PC-9 (cell line): ENCODE data around the gene PRR33. TPM values are rescaled to one million over a fixed set of nuclear protein-coding genes. Genes with fewer than 3 reads are reported as not detected.

Source experiments
- BruUV-seq: library from RNA; stranded (reverse); fragments of 400-500 nt; replicated peaks from 2 replicates; lab custom pipeline; 2021; lab: Mats Ljungman, UMichigan
- CTCF ChIA-PET: fragments of 300-600 bp; sonication (Branson Sonifier 250); formaldehyde crosslinking; loops from one replicate; lab custom pipeline; 2022; ENCODE audit warnings: antibody characterized with exemption; lab: Charles Lee
- POLR2A ChIA-PET: fragments of 300-600 bp; sonication (Branson Sonifier 250); formaldehyde crosslinking; loops from one replicate; lab custom pipeline; 2022; ENCODE audit warnings: antibody characterized with exemption; ENCODE audit not compliant: unreplicated experiment; lab: Charles Lee
- DNase-seq, 2 experiments: peaks; one replicate each; pipeline versions ENCODE4 v3.0.0 to v3.0.0-alpha.2; 2015 to 2022; ENCODE audit warnings: mixed read lengths in 1 of 2
- H2AFZ ChIP-seq: fragments of 200-600 bp; sonication (generic); 2 replicates; pipeline ENCODE4 v1.8.1; 2017; ENCODE audit warnings: antibody characterized with exemption
- H3F3A ChIP-seq: fragments of 200-600 bp; sonication (generic); 2 replicates; pipeline ENCODE4 v1.8.1; 2017; ENCODE audit warnings: antibody characterized with exemption, mild to moderate bottlenecking, low read depth; ENCODE audit not compliant: insufficient read depth
- H3K27ac ChIP-seq: fragments of 200-600 bp; sonication (generic); 2 replicates; pipeline ENCODE4 v1.6.1; 2016; ENCODE audit warnings: mixed run types
- H3K27me3 ChIP-seq: fragments of 200-600 bp; sonication (generic); 2 replicates; pipeline ENCODE4 v1.6.1; 2016; ENCODE audit warnings: low read depth, mixed run types; ENCODE audit not compliant: insufficient read depth
- H3K36me3 ChIP-seq: fragments of 200-600 bp; sonication (generic); 2 replicates; pipeline ENCODE4 v1.6.1; 2016; ENCODE audit warnings: low read depth, mixed run types
- H3K4me1 ChIP-seq: fragments of 200-600 bp; sonication (generic); replicated peaks from 2 replicates; pipeline ENCODE4 v1.6.1; 2016; ENCODE audit warnings: mixed run types; ENCODE audit not compliant: insufficient read depth
- H3K4me2 ChIP-seq: fragments of 200-600 bp; sonication (generic); 2 replicates; pipeline ENCODE4 v1.6.1; 2017; ENCODE audit warnings: mixed run types
- H3K4me3 ChIP-seq: fragments of 200-600 bp; sonication (generic); 2 replicates; pipeline ENCODE4 v1.6.1; 2016; ENCODE audit warnings: mixed run types
- H3K79me2 ChIP-seq: fragments of 200-600 bp; sonication (generic); 2 replicates; pipeline ENCODE4 v1.6.1; 2017; ENCODE audit warnings: low read depth, mixed run types
- H3K9me2 ChIP-seq: fragments of 200-600 bp; sonication (generic); 2 replicates; pipeline ENCODE4 v1.8.1; 2017; ENCODE audit warnings: mild to moderate bottlenecking; ENCODE audit not compliant: insufficient read depth
- H3K9me3 ChIP-seq: fragments of 200-600 bp; sonication (generic); 2 replicates; pipeline ENCODE4 v1.8.1; 2016; ENCODE audit warnings: low read depth; ENCODE audit not compliant: insufficient read depth
- H4K20me1 ChIP-seq: fragments of 200-600 bp; sonication (generic); 2 replicates; pipeline ENCODE4 v1.8.1; 2017; ENCODE audit not compliant: insufficient read depth
- EZH2 ChIP-seq: fragments of 200-600 bp; sonication (generic); IDR thresholded peaks from 2 replicates; pipeline ENCODE4 v1.8.0; 2017; ENCODE audit warnings: antibody characterized with exemption, low read depth
- intact Hi-C: fragments of 100-400 bp; cut with micrococcal nuclease; formaldehyde crosslinking; loops from one replicate; pipeline ENCODE4 v1.10.0; 2022; ENCODE audit not compliant: unreplicated experiment
- total RNA-seq: library from RNA; stranded (reverse); gene quantifications from 2 replicates; pipeline ENCODE4 v1.2.3, GENCODE V29; 2021
- TF ChIP-seq, protein P1 (sequence below): fragments of 200-600 bp; sonication (generic); conservative IDR thresholded peaks from 2 replicates; pipeline ENCODE4 v1.6.1; 2017; ENCODE audit warnings: mixed run types, antibody characterized with exemption, mild to moderate bottlenecking, moderate library complexity

The PRR33 gene
- total RNA-seq, 1 experiment from 2014 or later: not detected

DNA sequence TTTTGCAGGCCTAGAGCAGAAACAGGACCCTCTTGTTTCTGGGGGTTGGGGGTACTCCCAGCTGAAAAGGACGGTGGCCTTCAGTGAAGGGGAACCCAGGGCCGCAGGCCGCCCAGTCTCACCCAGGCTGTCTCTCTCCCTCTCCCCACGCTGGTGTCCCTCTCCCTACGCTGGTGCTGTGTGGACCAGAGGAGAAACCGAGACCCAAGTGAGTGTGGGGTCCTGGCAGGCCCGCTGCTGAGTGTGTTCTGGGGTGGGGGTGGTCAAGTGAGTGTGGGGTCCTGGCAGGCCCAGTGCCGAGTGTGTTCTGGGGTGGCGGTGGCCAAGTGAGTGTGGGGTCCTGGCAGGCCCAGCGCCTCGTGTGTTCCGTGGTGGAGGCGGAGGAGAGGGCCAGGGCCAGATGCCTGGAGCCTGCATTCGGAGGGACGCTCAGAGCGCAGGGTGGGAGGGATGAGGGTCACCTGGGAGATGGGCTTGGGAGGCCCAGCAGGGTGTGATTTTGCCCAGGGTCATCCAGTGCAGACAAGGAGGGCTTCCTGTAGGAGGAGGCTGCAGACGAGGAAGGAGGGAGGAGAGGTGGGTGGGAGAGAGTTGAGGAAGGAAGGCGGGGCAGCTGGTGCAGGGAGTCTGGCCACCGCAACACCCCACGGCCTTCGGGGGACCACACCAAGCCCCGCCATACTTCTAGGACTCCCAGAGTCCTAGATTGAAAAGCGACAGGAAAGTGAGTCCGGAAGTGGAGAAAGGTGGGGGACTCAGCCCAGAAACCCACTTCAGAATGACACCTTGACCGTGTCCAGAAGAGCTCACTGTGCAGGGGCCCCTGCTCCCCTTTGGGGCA, 38.1 kb upstream of the PRR33 start:
- Histone ChIP-seq H3K4me2 (no peak overlapping the region), H3K36me3 (no peaks in the 10 kb centered on the region), H3K4me1 (no peaks in the 10 kb centered on the region), H3K9me3 (no peaks in the 10 kb centered on the region), H3K9me2 (no peaks in the 10 kb centered on the region), H3K27me3 (peaks cover 21% of the 10 kb centered on the region), H3K79me2 (no peaks in the 10 kb centered on the region), H3K27ac (no peak overlapping the region), H3K4me3 (no peak overlapping the region), H2AFZ (no peak overlapping the region), H3F3A (no peaks in the 10 kb centered on the region), H4K20me1 (no peaks in the 10 kb centered on the region)
- no peak for DNase-seq
- intact Hi-C loops: no loop called here
- ChIA-PET CTCF (no interaction called here), POLR2A (no interaction called here)
- TF ChIP-seq, protein P1, sequence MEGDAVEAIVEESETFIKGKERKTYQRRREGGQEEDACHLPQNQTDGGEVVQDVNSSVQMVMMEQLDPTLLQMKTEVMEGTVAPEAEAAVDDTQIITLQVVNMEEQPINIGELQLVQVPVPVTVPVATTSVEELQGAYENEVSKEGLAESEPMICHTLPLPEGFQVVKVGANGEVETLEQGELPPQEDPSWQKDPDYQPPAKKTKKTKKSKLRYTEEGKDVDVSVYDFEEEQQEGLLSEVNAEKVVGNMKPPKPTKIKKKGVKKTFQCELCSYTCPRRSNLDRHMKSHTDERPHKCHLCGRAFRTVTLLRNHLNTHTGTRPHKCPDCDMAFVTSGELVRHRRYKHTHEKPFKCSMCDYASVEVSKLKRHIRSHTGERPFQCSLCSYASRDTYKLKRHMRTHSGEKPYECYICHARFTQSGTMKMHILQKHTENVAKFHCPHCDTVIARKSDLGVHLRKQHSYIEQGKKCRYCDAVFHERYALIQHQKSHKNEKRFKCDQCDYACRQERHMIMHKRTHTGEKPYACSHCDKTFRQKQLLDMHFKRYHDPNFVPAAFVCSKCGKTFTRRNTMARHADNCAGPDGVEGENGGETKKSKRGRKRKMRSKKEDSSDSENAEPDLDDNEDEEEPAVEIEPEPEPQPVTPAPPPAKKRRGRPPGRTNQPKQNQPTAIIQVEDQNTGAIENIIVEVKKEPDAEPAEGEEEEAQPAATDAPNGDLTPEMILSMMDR: no peak
- no peak for TF ChIP-seq EZH2
- no TSS peak for BruUV-seq

DNA sequence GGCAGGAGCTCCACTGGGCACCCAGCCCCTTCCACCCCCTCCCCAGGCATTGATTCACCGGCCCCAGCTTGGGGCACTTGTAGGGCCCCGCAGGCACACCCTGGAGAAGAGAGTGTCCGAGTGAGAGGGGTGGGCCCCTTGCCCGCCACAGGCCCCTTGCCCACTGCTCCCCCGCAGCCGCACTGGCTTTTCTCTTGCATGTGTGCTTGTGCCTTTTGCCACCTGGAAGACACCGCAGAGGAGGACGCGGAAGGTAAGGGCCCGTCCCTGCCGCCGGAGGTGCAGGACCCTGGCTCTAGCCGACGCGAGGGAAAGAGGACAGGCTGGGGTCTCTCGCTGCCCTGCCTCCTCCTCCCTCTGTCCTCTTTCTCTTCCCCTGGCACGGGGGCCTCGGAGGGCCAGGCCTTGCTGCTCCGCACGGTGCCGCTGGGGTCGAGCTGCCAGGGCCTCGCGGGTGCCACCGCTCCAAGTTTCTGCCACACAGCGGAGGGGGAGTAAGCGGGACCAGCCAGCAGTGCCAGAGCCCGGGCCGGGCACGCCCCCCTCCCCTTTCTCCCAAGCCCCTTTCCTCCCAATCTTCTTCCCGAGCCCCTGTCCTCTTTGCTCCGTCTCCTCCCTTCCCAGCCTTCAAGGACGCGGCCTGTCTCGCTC, 37.3 kb upstream of the PRR33 start:
- DNase-seq: no peak
- peaks cover 13% of the 10 kb centered on the region; the same call in 1 of the 2 replicates for H3K27me3 ChIP-seq
- no peak overlapping the region for H3K4me3 ChIP-seq
- H3K4me1 ChIP-seq: no peaks in the 10 kb centered on the region
- TF ChIP-seq, protein P1: no peak
- TF ChIP-seq EZH2: no peak
- BruUV-seq: no TSS peak
- CTCF ChIA-PET: no interaction called here
- H4K20me1 ChIP-seq: no peaks in the 10 kb centered on the region
- no peak overlapping the region for H3K27ac ChIP-seq
- no peaks in the 10 kb centered on the region for H3K9me2 ChIP-seq
- H3K4me2 ChIP-seq: no peak overlapping the region
- H3K9me3 ChIP-seq: no peaks in the 10 kb centered on the region
- H3F3A ChIP-seq: no peaks in the 10 kb centered on the region
- intact Hi-C loops: no loop called here
- POLR2A ChIA-PET: no interaction called here
- no peaks in the 10 kb centered on the region for H3K79me2 ChIP-seq
- H2AFZ ChIP-seq: no peak overlapping the region
- H3K36me3 ChIP-seq: no peaks in the 10 kb centered on the region

DNA sequence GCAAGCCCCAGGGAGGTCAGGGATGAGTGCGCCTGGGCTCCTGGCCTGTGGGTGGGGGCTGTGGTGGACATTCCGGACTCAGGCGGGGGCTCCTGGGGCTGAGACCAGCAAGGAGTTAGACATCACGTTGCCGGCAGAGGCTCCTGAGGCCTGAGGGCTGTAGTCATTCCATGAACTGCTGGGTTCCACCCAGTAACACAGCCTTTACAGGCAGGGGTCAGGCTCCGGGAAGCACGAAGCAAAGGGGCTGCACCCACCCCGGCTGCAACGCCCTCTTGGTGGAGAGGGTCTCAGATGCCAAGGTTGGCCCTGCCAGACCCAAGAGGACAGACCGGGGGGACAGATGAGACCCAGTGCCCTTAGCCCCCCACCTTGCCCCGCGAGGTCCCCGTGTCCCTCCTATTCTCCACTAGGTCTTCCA, 36.8 kb upstream of the PRR33 start:
- Histone ChIP-seq H3K27me3 (peaks cover 9% of the 10 kb centered on the region; the same call in 1 of the 2 replicates), H3K9me3 (no peaks in the 10 kb centered on the region), H2AFZ (no peak overlapping the region), H3K36me3 (no peaks in the 10 kb centered on the region), H3K9me2 (no peaks in the 10 kb centered on the region), H3K4me2 (no peak overlapping the region), H3K4me1 (no peaks in the 10 kb centered on the region), H3K4me3 (no peak overlapping the region), H3F3A (no peaks in the 10 kb centered on the region), H4K20me1 (no peaks in the 10 kb centered on the region), H3K27ac (no peak overlapping the region), H3K79me2 (no peaks in the 10 kb centered on the region)
- ChIA-PET POLR2A (no interaction called here), CTCF (no interaction called here)
- no peak for TF ChIP-seq EZH2
- TF ChIP-seq, protein P1: no peak
- DNase-seq: no peak
- intact Hi-C loops: no loop called here
- BruUV-seq: no TSS peak
